Daoy (cell line): ENCODE results near the gene CEBPG. TPM values are rescaled to one million over a fixed set of nuclear protein-coding genes. Genes with fewer than 3 reads are reported as not detected.
A peak's percentile ranks its signal among the peaks of the same experiment; 100 is the strongest.

Experiments used
- DNase-seq: peaks from one replicate; pipeline ENCODE4 v3.0.0-alpha.2; 2015; ENCODE audit warnings: low read depth
- total RNA-seq: library from RNA; depleted of rRNA; stranded (reverse); fragments of >200 nt; shearing (Covaris generic); gene quantifications from 2 replicates; pipeline ENCODE4 v1.2.3, GENCODE V29; 2014; rRNA removed

Gene CEBPG
- total RNA-seq, 1 experiment from 2014 or later = 35.4 TPM

GRCh38 chr19:33418871-33419787, 45.6 kb downstream of the CEBPG start:
- no peak for DNase-seq

GRCh38 chr19:33419788-33420130, 46.2 kb downstream of the CEBPG start:
- DNase-seq = no peak

GRCh38 chr19:33420821-33421220, 47.3 kb downstream of the CEBPG start:
- no peak for DNase-seq

- no peak for DNase-seq
Measured at GRCh38 chr19:33421368-33421767, 47.9 kb downstream of the CEBPG start.

GRCh38 chr19:33422369-33423180, 49.1 kb downstream of the CEBPG start:
- no peak for DNase-seq

- no peak for DNase-seq
Measured at GRCh38 chr19:33424181-33424580, 50.7 kb downstream of the CEBPG start.

- DNase-seq = no peak
Measured at GRCh38 chr19:33426621-33427361, 53.3 kb downstream of the CEBPG start.

GRCh38 chr19:33427801-33428626, 54.5 kb downstream of the CEBPG start:
- DNase-seq = no peak

- DNase-seq = no peak
Measured at GRCh38 chr19:33428627-33429125, 55.2 kb downstream of the CEBPG start.

GRCh38 chr19:33429891-33430673, 56.6 kb downstream of the CEBPG start:
- DNase-seq = no peak

- peak; percentile 82 for DNase-seq
Measured at GRCh38 chr19:33430674-33431277, 57.3 kb downstream of the CEBPG start.

- DNase-seq = no peak
Measured at GRCh38 chr19:33432015-33432414, 58.5 kb downstream of the CEBPG start.

Other genes with a start within 250 kb of the CEBPG start
- gene WDR88, start 241.6 kb upstream of the CEBPG start, total RNA-seq = not detected in 2 replicates
- 8.4 and 11.1 TPM in 2 replicates for gene LRP3, start 179.4 kb upstream of the CEBPG start, total RNA-seq
- not detected in 2 replicates for gene SLC7A10, start 147.9 kb upstream of the CEBPG start, total RNA-seq
- gene CEBPA, start 71.2 kb upstream of the CEBPG start, total RNA-seq = 0.80 and 4.5 TPM in 2 replicates
- 65.2 and 87.3 TPM in 2 replicates for gene PEPD, start 148.1 kb downstream of the CEBPG start, total RNA-seq
- gene CHST8, start 248.2 kb downstream of the CEBPG start, total RNA-seq = 0.06 and 0.29 TPM in 2 replicates